Thoracic aorta (tissue), 2 donors: ENCODE data around the gene TREML1. TPM values are rescaled to one million over a fixed set of nuclear protein-coding genes. Genes with fewer than 3 reads are reported as not detected.
A peak's percentile ranks its signal among the peaks of the same experiment; 100 is the strongest.

ENCODE experiments used
- ATAC-seq: fragments of 150-250 bp; one replicate; pipeline ENCODE4 v1.8.0; 2017; ENCODE audit warnings: low read depth; ENCODE audit not compliant: insufficient number of reproducible peaks, low FRiP score
- DNase-seq: peaks from one replicate; pipeline ENCODE4 v3.0.0-alpha.2; 2020; ENCODE audit warnings: low spot score
- H3K27ac ChIP-seq, 2 donors: fragments of 200-600 bp; sonication (generic); 1 replicate in 1 of 2; 2 replicates in 1 of 2; pipeline ENCODE4 v1.5.1; 2016; ENCODE audit warnings: mild to moderate bottlenecking in 2 of 2, moderate library complexity in 2 of 2
- H3K27me3 ChIP-seq: fragments of 200-600 bp; sonication (generic); replicated peaks from 2 replicates; pipeline ENCODE4 v1.6.0; 2016; ENCODE audit warnings: mild to moderate bottlenecking; ENCODE audit not compliant: insufficient read depth
- H3K36me3 ChIP-seq: fragments of 200-600 bp; sonication (generic); one replicate; pipeline ENCODE4 v1.5.1; 2016
- H3K4me1 ChIP-seq, 2 donors: fragments of 200-600 bp; sonication (generic); 1 replicate in 1 of 2; 2 replicates in 1 of 2; pipeline versions ENCODE4 v1.5.1 to v1.6.0; 2016; ENCODE audit warnings: low read depth in 2 of 2, mild to moderate bottlenecking in 1 of 2; ENCODE audit not compliant: control insufficient read depth in 1 of 2
- H3K4me3 ChIP-seq: fragments of 200-600 bp; sonication (generic); 2 replicates; pipeline ENCODE4 v1.5.1; 2016; ENCODE audit warnings: mild to moderate bottlenecking
- H3K9me3 ChIP-seq: fragments of 200-600 bp; sonication (generic); 2 replicates; pipeline ENCODE4 v1.5.1; 2016
- total RNA-seq, 2 donors: library from RNA; depleted of rRNA; stranded (reverse); fragments of >200 nt; gene quantifications; one replicate each; pipeline versions ENCODE4 v1.1.0 to v1.2.3, GENCODE V29; 2016
- TF ChIP-seq, protein P1 (sequence below): fragments of 200-600 bp; sonication (generic); IDR thresholded peaks from one replicate; pipeline ENCODE4 v1.5.1; 2019; ENCODE audit warnings: antibody characterized with exemption

Gene TREML1, protein sequence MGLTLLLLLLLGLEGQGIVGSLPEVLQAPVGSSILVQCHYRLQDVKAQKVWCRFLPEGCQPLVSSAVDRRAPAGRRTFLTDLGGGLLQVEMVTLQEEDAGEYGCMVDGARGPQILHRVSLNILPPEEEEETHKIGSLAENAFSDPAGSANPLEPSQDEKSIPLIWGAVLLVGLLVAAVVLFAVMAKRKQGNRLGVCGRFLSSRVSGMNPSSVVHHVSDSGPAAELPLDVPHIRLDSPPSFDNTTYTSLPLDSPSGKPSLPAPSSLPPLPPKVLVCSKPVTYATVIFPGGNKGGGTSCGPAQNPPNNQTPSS
- 1 to 10 TPM in 1 of 2 donors, under 1 TPM in 1; 0.56 to 3.9 TPM for total RNA-seq

GRCh38 chr6:41153992-41154625 is at the start of gene TREML1:
TSS of gene TREML1 (minus strand) at chr6:41154347. CDS start at chr6:41154288, 59 bp downstream.
- no peak within 1 kb of the TSS for H3K27ac ChIP-seq
- no peak within 1 kb of the TSS for H3K4me3 ChIP-seq
- DNase-seq: no peak
- no peak for ATAC-seq
- TF ChIP-seq, protein P1, sequence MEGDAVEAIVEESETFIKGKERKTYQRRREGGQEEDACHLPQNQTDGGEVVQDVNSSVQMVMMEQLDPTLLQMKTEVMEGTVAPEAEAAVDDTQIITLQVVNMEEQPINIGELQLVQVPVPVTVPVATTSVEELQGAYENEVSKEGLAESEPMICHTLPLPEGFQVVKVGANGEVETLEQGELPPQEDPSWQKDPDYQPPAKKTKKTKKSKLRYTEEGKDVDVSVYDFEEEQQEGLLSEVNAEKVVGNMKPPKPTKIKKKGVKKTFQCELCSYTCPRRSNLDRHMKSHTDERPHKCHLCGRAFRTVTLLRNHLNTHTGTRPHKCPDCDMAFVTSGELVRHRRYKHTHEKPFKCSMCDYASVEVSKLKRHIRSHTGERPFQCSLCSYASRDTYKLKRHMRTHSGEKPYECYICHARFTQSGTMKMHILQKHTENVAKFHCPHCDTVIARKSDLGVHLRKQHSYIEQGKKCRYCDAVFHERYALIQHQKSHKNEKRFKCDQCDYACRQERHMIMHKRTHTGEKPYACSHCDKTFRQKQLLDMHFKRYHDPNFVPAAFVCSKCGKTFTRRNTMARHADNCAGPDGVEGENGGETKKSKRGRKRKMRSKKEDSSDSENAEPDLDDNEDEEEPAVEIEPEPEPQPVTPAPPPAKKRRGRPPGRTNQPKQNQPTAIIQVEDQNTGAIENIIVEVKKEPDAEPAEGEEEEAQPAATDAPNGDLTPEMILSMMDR: no peak
- peaks cover 3% of the 10 kb centered on the region for H3K36me3 ChIP-seq
- H3K9me3 ChIP-seq: no peaks in the 10 kb centered on the region
- H3K27me3 ChIP-seq: no peaks in the 10 kb centered on the region
- no peaks in the 10 kb centered on the region for H3K4me1 ChIP-seq

DNA sequence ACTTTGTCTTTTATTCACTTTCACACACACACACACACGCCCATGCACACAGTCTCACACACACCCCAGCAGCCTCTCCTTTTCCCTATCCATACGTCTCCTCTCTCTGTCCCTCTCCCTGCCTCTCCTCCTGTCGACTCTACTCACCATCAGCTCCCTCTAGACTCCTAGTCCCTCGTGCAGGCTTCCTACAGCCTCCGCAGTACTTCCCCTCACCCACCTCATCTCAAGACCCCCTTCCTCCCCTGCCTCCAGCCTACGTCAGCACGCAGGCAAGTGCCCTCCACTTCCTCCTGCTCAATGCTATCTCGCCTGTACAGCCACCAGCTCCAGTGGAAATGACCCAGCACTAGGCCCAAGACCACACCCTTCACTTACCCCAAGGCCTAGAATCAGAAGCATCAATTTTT is 47.6 kb upstream of the TREML1 start:
- Histone ChIP-seq H3K36me3 (no peaks in the 10 kb centered on the region), H3K4me1 (no peaks in the 10 kb centered on the region), H3K27me3 (no peaks in the 10 kb centered on the region), H3K9me3 (no peaks in the 10 kb centered on the region), H3K4me3 (no peak overlapping the region), H3K27ac (no peak overlapping the region)
- ATAC-seq: no peak
- DNase-seq: no peak
- TF ChIP-seq, protein P1: no peak

DNA sequence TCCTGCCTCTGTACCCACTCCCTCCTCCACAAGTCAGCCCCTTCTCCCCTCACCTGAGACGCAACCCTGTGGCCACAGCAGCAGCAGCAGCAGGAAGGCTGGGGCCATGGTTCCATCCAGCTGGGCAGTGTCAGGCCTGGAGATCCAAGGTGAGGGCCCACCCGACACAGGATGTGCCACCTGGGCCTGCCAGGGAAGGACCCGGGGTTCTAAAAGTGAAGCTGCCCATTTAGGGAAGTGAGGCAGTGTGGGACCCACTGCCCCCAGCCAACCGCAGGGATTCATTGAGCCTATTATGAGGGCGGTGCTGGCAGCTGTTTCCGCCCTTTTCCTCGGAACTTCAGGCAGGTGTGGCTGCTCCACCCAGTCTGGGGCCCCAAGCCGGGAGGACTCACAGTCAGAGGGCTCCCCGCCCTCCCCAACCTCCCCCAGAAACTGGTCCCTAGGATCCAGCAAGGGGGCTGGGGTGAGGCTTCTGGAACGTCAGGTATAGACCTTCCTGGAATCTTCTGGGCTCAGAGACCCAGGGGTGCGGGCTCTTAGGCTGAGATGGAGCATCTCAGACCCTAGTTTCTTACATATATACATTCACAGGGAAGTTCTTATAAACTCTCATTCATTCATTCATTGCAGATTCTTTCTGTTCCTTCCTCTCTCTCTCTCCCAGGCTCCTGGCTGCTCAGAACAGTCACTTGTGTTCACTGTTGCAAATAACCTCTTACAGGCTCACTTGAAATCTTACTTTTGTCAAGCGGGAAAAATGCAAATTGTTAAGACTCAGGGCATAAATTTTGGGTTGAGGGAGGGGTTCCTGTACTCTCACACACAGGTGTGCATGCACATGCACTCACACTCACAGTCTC is 47.0 kb upstream of the TREML1 start, which contains the start of gene TREML2:
TREML2 (minus strand) TSS at position 249 of the 863 bp plus-strand sequence; CDS start at position 108, 141 bp downstream.
- Histone ChIP-seq H3K4me3 (no peak within 1 kb of the TSS), H3K27ac (peak within 1 kb of the TSS in 1 of 2 donors; percentile 2), H3K9me3 (no peaks in the 10 kb centered on the region), H3K27me3 (no peaks in the 10 kb centered on the region), H3K36me3 (no peaks in the 10 kb centered on the region), H3K4me1 (no peaks in the 10 kb centered on the region)
- TF ChIP-seq, protein P1: no peak
- ATAC-seq (no peak), DNase-seq (no peak)

DNA sequence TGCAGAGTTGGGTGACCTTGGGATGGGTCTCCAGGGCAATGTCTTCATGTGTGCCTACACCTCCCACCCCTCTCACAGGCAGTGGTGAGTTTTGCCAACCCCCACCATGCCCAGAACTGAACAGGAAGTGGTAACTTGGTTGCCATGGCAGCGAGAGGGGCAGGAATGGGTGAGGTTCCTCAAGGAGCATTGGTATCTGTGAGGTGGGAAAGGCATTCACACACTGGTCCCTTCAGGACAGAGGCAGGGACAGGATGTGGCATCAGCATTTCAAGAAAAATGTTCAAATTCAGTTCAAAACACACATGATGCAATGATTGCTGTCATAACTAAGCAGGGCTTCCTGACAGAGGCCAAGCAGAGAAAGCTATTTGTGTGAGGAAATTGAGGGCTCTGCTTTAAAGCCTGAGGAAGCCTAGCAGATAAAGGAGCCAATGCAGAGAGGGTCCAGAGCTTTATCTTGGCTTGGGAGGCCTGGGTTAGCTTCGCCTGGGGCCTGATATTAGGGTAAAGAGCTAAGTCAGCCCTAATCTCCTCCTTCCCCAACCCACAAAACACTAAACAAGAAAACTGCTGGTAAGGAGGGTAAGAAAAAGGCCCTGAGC is 46.3 kb upstream of the TREML1 start:
- H3K27me3 ChIP-seq: no peaks in the 10 kb centered on the region
- no peaks in the 10 kb centered on the region for H3K36me3 ChIP-seq
- TF ChIP-seq, protein P1: no peak
- ATAC-seq (no peak), DNase-seq (no peak)
- H3K4me1 ChIP-seq: no peaks in the 10 kb centered on the region
- H3K9me3 ChIP-seq: no peaks in the 10 kb centered on the region
- H3K4me3 ChIP-seq: no peak overlapping the region
- H3K27ac ChIP-seq: peak overlapping the region in 1 of 2 donors; percentile 2
